Measurements from ENCODE around the gene FMN2.

FMN2 gene

DNA sequence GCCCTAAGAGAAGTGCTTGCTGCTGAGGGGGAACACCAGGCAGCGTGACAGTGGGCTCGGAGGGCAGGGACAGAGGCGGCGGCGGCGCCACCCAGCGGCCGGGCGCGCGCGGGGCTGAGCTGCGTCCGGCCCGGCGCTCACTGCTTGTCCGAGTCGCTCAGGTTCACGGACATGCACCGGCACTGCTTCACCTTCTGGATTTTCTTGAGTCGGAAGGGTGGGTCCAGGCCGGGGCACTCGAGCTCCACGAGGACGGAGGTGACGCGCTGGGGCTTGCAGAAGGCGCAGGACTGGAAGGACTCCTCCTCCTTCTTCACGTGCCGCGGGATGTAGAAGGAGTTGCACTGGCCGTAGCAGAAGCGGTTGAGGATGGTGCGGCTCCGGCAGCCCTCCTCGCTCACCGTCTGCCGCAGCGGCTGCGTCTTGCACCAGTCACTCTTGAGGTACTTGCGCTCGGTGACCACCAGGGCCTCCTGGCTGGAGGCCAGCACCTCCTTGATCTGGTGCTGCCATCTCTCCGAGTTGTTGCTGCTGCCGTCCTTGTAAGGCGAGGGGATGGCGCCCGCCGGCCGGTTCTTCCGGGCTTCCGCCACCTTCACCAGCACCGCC, 401.3 kb downstream of the FMN2 start:
- no peaks in the 10 kb centered on the region for H3K4me1 Mint-ChIP-seq (ENCODE audit: low read depth in 2 of 2)
- peak overlapping the region in 1 of 2 donors; percentile 69 for H3K4me3 Mint-ChIP-seq
- H3K36me3 Mint-ChIP-seq (ENCODE audit: insufficient read depth): no peaks in the 10 kb centered on the region
- H3K9me3 Mint-ChIP-seq: peaks cover 0 to 6% of the 10 kb centered on the region in 2 donors
- H3K27ac Mint-ChIP-seq: no peak overlapping the region
- DNase-seq (peak in 2 of 3 experiments; percentile 24 to 25), ATAC-seq (replicated peaks) (peak; percentile 91)
- H3K27me3 Mint-ChIP-seq: peaks cover 0 to 7% of the 10 kb centered on the region in 2 donors

- no peak for ATAC-seq (replicated peaks)
- H3K27me3 Mint-ChIP-seq: peaks cover 0 to 7% of the 10 kb centered on the region in 2 donors
- H3K27ac Mint-ChIP-seq: no peak overlapping the region
- DNase-seq: no peak
- peaks cover 0 to 6% of the 10 kb centered on the region in 2 donors for H3K9me3 Mint-ChIP-seq
- H3K4me1 Mint-ChIP-seq (ENCODE audit: low read depth in 2 of 2): no peaks in the 10 kb centered on the region
- no peak overlapping the region for H3K4me3 Mint-ChIP-seq
- H3K36me3 Mint-ChIP-seq (ENCODE audit: insufficient read depth): no peaks in the 10 kb centered on the region
These were observed 403.9 kb downstream of the FMN2 start for GRCh38 chr1:240495601-240496000.

- DNase-seq: no peak
- no peaks in the 10 kb centered on the region for H3K4me1 Mint-ChIP-seq (ENCODE audit: low read depth in 2 of 2)
- H3K9me3 Mint-ChIP-seq: peaks cover 0 to 3% of the 10 kb centered on the region in 2 donors
- H3K4me3 Mint-ChIP-seq: no peak overlapping the region
- no peak overlapping the region for H3K27ac Mint-ChIP-seq
- H3K27me3 Mint-ChIP-seq: peaks cover 0 to 7% of the 10 kb centered on the region in 2 donors
- no peak for ATAC-seq (replicated peaks)
- H3K36me3 Mint-ChIP-seq (ENCODE audit: insufficient read depth): no peaks in the 10 kb centered on the region
These were observed 404.7 kb downstream of the FMN2 start for GRCh38 chr1:240496356-240496755.

DNA sequence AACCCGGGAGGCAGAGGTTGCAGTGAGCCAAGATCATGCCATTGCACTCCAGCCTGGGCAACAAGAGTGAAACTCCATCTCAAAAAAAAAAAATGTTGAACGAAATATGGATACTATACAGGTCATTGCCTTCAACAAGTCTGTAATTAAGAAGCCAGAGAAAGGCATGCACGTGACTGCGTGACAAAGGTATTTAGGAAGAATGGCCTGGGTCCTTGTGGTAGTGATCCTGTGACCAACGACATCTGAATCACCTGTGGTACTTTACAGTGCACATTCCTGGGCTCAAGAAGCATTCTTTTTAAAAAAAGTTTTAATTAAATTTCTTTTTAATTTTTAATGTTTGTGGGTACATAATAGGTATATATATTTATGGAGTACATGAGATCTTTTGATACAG, 405.3 kb downstream of the FMN2 start:
- Mint-ChIP-seq H3K9me3 (peaks cover 0 to 3% of the 10 kb centered on the region in 2 donors), H3K27ac (no peak overlapping the region), H3K4me1 (ENCODE audit: low read depth in 2 of 2) (no peaks in the 10 kb centered on the region), H3K4me3 (no peak overlapping the region), H3K27me3 (peaks cover 0 to 3% of the 10 kb centered on the region in 2 donors), H3K36me3 (ENCODE audit: insufficient read depth) (no peaks in the 10 kb centered on the region)
- DNase-seq (no peak), ATAC-seq (replicated peaks) (no peak)

- Mint-ChIP-seq H3K27ac (no peak overlapping the region), H3K4me1 (ENCODE audit: low read depth in 2 of 2) (no peaks in the 10 kb centered on the region), H3K27me3 (no peaks in the 10 kb centered on the region), H3K4me3 (no peak overlapping the region), H3K9me3 (peaks cover 0 to 3% of the 10 kb centered on the region in 2 donors), H3K36me3 (ENCODE audit: insufficient read depth) (no peaks in the 10 kb centered on the region)
- no peak for DNase-seq
- no peak for ATAC-seq (replicated peaks)
These were observed 406.2 kb downstream of the FMN2 start for GRCh38 chr1:240497908-240498307.

- H3K36me3 Mint-ChIP-seq (ENCODE audit: insufficient read depth): no peaks in the 10 kb centered on the region
- peaks cover 0 to 3% of the 10 kb centered on the region in 2 donors for H3K9me3 Mint-ChIP-seq
- no peak for DNase-seq
- no peak for ATAC-seq (replicated peaks)
- no peak overlapping the region for H3K4me3 Mint-ChIP-seq
- no peak overlapping the region for H3K27ac Mint-ChIP-seq
- no peaks in the 10 kb centered on the region for H3K27me3 Mint-ChIP-seq
- no peaks in the 10 kb centered on the region for H3K4me1 Mint-ChIP-seq (ENCODE audit: low read depth in 2 of 2)
These were observed 406.7 kb downstream of the FMN2 start for GRCh38 chr1:240498335-240498734.

GRCh38 chr1:240499012-240499411, 407.3 kb downstream of the FMN2 start:
- Mint-ChIP-seq H3K27me3 (no peaks in the 10 kb centered on the region), H3K4me1 (ENCODE audit: low read depth in 2 of 2) (no peaks in the 10 kb centered on the region), H3K9me3 (peaks cover 0 to 3% of the 10 kb centered on the region in 2 donors), H3K4me3 (no peak overlapping the region), H3K27ac (no peak overlapping the region), H3K36me3 (ENCODE audit: insufficient read depth) (no peaks in the 10 kb centered on the region)
- DNase-seq (no peak), ATAC-seq (replicated peaks) (no peak)

GRCh38 chr1:240500647-240501046, 409.0 kb downstream of the FMN2 start:
- ATAC-seq (replicated peaks): no peak
- H3K36me3 Mint-ChIP-seq (ENCODE audit: insufficient read depth): no peaks in the 10 kb centered on the region
- no peak overlapping the region for H3K27ac Mint-ChIP-seq
- DNase-seq: no peak
- peaks cover 0 to 3% of the 10 kb centered on the region in 2 donors for H3K9me3 Mint-ChIP-seq
- no peak overlapping the region for H3K4me3 Mint-ChIP-seq
- peaks cover 0 to 5% of the 10 kb centered on the region in 2 donors for H3K4me1 Mint-ChIP-seq (ENCODE audit: low read depth in 2 of 2)
- H3K27me3 Mint-ChIP-seq: no peaks in the 10 kb centered on the region

- Mint-ChIP-seq H3K9me3 (peaks cover 0 to 3% of the 10 kb centered on the region in 2 donors), H3K27me3 (no peaks in the 10 kb centered on the region), H3K4me1 (ENCODE audit: low read depth in 2 of 2) (peaks cover 0 to 5% of the 10 kb centered on the region in 2 donors), H3K36me3 (ENCODE audit: insufficient read depth) (no peaks in the 10 kb centered on the region), H3K4me3 (no peak overlapping the region), H3K27ac (no peak overlapping the region)
- ATAC-seq (replicated peaks) (no peak), DNase-seq (no peak)
These were observed 409.4 kb downstream of the FMN2 start for GRCh38 chr1:240501115-240501514.

- no peaks in the 10 kb centered on the region for H3K27me3 Mint-ChIP-seq
- H3K4me3 Mint-ChIP-seq: no peak overlapping the region
- DNase-seq: no peak
- H3K9me3 Mint-ChIP-seq: peaks cover 0 to 7% of the 10 kb centered on the region in 2 donors
- no peaks in the 10 kb centered on the region for H3K36me3 Mint-ChIP-seq (ENCODE audit: insufficient read depth)
- ATAC-seq (replicated peaks): no peak
- H3K4me1 Mint-ChIP-seq (ENCODE audit: low read depth in 2 of 2): peaks cover 0 to 5% of the 10 kb centered on the region in 2 donors
- H3K27ac Mint-ChIP-seq: no peak overlapping the region
These were observed 411.4 kb downstream of the FMN2 start for GRCh38 chr1:240503036-240503435.

GRCh38 chr1:240503558-240503957, 411.9 kb downstream of the FMN2 start:
- no peaks in the 10 kb centered on the region for H3K27me3 Mint-ChIP-seq
- H3K9me3 Mint-ChIP-seq: peaks cover 0 to 7% of the 10 kb centered on the region in 2 donors
- H3K36me3 Mint-ChIP-seq (ENCODE audit: insufficient read depth): no peaks in the 10 kb centered on the region
- peaks cover 0 to 5% of the 10 kb centered on the region in 2 donors for H3K4me1 Mint-ChIP-seq (ENCODE audit: low read depth in 2 of 2)
- DNase-seq (no peak), ATAC-seq (replicated peaks) (peak; percentile 39)
- no peak overlapping the region for H3K27ac Mint-ChIP-seq
- H3K4me3 Mint-ChIP-seq: no peak overlapping the region

DNA sequence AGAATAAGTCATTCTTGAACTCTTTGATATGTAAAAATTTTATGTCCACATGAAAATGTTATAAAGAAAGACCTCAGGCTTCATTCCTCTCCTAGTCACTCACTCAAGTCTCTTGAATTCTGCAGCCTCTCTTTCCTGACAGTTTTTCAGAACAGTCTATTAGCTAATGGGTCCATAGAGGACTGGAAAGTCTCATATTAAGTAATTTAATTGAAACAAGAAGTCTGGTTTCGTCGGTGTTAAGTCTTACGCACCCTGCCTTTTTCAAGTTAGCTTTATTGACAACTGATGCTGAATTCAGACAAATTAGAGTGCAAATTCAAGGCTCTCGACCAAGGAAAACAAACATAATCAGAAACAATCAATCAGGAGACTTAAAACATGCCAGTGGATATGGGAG, 414.5 kb downstream of the FMN2 start:
- Mint-ChIP-seq H3K27me3 (no peaks in the 10 kb centered on the region), H3K4me3 (no peak overlapping the region), H3K9me3 (peaks cover 0 to 10% of the 10 kb centered on the region in 2 donors), H3K27ac (no peak overlapping the region), H3K36me3 (ENCODE audit: insufficient read depth) (no peaks in the 10 kb centered on the region), H3K4me1 (ENCODE audit: low read depth in 2 of 2) (peaks cover 0 to 5% of the 10 kb centered on the region in 2 donors)
- DNase-seq (no peak), ATAC-seq (replicated peaks) (no peak)

- DNase-seq (no peak), ATAC-seq (replicated peaks) (no peak)
- Mint-ChIP-seq H3K27ac (no peak overlapping the region), H3K9me3 (peaks cover 0 to 10% of the 10 kb centered on the region in 2 donors), H3K4me1 (ENCODE audit: low read depth in 2 of 2) (peaks cover 0 to 5% of the 10 kb centered on the region in 2 donors), H3K4me3 (no peak overlapping the region), H3K27me3 (no peaks in the 10 kb centered on the region), H3K36me3 (ENCODE audit: insufficient read depth) (no peaks in the 10 kb centered on the region)
These were observed 416.5 kb downstream of the FMN2 start for GRCh38 chr1:240508201-240508600.

DNA sequence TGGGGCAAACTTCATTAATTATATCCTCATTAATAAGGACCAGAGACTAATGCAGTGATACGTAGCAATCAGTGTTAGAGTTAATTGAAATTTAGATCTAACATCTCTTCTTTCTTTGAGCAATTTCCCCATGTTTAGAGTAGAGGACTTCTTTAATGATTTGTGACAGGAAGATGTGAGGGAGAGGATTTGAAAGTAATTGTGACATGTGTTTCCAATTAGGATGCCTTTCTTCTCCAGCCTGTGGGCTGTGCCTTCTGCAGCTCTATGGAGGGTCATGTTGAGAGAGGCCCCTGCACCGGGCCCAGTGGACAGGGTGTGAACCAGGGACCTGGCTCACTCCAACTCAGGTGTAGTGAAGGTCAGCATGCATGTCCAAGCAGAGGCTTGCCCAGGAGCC, 417.3 kb downstream of the FMN2 start:
- no peak overlapping the region for H3K4me3 Mint-ChIP-seq
- ATAC-seq (replicated peaks): no peak
- no peaks in the 10 kb centered on the region for H3K27me3 Mint-ChIP-seq
- H3K36me3 Mint-ChIP-seq (ENCODE audit: insufficient read depth): no peaks in the 10 kb centered on the region
- no peak overlapping the region for H3K27ac Mint-ChIP-seq
- H3K9me3 Mint-ChIP-seq: peaks cover 0 to 13% of the 10 kb centered on the region in 2 donors
- H3K4me1 Mint-ChIP-seq (ENCODE audit: low read depth in 2 of 2): peaks cover 0 to 5% of the 10 kb centered on the region in 2 donors
- no peak for DNase-seq

Measured in effector memory CD8-positive, alpha-beta T cell (primary cell).